ENCODE results near the gene NPIPA7.
"Not testable (repeated sequence)": the region's sequence is repeated elsewhere in the genome, so short reads cannot be mapped to it uniquely, and the experiment has no call there.

The NPIPA7 gene

DNA sequence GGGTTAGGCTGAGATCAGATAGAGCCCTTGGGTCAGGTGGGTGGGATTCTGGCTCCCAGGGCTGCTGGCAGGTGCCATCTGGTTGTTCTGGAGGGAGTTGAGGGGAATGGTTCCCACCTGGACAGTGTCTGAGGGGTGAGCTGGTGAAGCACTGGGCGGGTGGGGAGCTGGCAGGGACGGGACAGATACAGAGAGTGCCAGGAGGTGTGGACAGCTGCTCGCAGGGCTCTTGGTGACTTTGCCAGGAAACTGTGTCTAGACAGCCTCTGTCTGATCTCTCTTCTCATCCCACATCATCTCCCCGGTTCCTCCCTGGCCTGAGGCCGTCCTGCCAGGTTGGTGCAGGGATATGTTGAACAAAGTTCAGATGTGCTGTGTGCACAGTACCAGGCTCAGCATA lies 38.1 kb downstream of the NPIPA7 start:
- DNase-seq; intact Hi-C loops (cut with DNase I): not testable (repeated sequence)

DNA sequence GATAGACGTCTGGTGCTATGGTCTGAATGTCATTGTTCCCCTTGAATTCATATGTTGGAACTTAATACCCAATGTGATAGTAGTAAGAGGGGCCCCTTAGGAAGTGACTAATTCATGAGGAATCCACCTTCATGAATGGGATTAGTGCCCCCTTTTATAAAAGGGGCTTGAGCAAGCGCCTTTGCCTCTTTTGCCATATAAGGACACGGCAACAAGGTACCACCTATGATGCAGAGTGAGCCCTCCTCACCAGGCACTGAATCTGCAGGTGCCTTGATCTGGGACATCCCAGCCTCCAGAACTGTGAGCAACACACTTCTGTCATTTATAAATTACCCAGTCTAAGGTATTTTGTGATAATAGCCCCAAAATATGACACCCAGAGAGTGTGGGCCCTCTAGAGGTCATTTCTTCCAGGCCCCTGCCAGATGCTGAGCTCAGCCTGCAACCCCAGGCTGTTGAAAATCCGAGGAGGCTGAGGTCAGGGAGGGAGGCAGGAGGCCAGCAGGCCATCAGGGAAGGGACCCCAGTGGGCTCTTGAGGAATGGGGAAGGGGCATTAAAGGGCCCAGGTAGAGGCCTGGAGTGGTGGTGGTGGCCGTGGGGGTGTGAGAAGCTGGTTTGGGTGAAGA lies 39.1 kb downstream of the NPIPA7 start:
- intact Hi-C loops (cut with DNase I); DNase-seq: not testable (repeated sequence)

DNA sequence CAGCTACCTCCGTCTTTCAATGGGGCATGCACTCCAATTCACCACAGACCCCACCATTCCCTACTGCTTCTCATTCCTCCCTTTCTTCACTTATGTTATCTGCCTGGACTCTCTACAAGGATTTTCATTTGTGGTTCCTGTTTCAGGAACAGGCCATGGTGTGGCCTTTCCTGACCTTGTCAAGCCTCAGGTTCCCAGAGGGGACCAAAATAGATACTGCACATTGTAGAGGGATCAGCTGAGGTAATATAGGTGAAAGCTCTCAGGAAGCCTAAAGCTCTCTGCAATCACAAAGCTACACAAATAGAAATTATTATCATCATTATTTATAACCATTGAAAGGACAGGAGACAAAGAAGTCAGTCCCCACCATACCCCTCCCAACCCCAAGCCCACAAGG lies 41.6 kb downstream of the NPIPA7 start:
- DNase-seq; intact Hi-C loops (cut with DNase I): not testable (repeated sequence)

DNA sequence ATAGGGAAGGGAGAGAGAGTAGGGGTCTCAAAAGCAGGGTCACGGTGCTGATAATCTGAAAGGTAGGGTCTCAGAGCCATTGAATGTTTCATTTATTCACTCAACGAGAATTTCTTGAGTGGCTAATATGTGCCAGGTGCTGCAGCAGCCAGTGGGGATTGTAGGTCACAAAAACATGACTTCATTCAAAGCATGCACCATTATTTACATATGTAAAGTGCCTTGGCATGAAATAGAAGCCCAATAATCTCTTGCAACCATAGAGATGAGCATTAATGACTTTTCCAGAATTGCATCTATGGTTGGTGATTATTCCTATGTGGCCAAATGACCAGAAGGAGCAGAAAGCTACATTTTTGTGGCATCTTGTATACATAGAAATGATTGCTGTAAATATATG lies 46.2 kb downstream of the NPIPA7 start:
- intact Hi-C loops (cut with DNase I); DNase-seq: not testable (repeated sequence)

DNA sequence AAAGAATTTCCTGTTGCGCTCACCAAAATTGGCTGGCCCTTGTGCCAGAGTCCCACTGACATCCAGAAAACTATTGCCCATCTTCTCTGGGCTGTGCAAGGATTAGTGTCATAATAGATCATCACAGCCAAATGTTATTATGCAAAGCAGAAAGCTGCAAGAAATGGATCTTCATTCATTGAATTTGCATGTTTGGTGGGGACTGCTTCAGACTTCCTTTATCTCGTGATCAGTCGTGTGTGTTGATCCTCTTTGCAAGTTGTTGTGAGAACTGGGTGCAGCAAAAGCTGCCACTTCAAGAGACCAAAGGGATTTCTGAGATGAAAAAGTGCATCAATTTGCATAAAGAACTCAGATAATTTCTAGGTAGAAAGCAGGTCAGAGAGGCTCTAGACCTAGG lies 52.2 kb downstream of the NPIPA7 start:
- DNase-seq; intact Hi-C loops (cut with DNase I): not testable (repeated sequence)

DNA sequence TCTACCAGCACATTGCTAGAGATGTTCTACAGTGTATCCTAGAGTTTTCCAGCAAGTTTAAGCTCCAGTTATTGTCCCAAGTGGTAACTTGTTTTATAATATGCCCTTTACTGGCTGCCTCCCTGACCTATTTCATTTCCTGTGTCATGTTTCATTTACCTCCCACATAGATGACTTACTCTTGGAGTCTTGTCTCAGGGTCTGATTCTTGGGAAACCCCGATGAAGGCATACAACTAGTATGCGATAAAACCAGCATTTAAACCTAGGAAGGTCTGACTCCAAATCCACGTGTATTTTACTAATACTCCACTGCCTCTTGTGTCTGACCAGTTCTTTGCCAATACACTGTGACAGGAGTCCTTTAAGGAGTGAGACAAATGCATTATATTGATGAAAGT lies 55.8 kb downstream of the NPIPA7 start:
- intact Hi-C loops (cut with DNase I); DNase-seq: not testable (repeated sequence)

DNA sequence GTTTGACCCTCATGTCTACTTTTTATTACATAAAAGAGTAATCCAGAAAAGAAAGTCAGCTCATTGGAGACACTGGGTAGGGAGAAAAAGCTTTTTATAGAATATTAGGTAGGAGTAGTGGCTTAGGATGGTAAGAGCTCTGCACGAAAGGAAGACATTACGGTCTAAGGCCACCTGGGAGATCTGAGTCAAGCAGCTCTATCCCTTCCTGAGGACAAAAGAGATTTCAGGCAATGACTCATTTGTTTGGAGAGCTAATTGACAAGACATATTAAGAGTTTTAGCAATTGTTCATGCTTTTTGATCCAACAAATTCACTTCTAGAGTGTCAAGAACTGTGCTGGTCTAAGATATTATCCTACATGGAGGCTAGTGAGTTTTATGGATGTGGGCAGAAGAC lies 62.5 kb downstream of the NPIPA7 start:
- intact Hi-C loops (cut with DNase I); DNase-seq: not testable (repeated sequence)
